ENCODE measurements around the gene LAMC2.

LAMC2 gene

DNA sequence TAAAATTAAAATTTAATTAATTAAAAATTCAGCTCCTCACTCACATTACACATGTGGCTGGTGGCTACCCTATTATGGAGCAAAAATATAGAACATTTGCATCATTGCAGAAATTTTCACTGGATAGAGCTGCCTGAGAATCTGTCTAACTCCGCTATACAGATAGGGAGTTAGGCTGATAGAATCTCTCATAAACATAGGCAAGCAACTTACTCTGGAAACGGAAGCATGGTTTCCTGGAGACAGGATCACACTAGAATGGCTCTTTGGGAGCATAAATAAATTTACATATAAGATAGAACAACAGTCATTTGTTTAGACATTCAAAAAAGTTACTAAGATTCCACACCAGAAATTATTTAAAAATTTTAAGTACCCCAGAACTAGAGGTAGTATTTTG is 12.2 kb upstream of the LAMC2 start:
- DNase-seq, result no peak

DNA sequence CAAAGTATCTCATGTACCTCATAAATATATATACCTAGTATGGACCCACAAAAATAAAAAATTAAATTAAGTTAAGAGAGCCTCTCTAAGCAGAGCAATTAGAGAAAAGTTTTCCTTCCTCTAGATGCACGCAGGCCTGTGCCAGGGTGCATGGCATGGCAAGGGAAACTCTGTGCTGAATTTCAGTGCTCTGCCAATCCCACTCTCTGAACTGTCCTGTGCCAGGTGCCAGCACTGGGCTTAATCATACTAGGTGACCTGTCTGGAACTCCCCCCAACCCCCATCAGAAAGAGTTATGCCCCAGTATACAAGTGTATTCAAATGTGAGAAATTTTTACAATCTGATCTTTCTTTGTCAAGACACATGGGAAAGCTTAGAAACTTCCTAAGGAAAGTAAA is 10.4 kb upstream of the LAMC2 start:
- no peak for DNase-seq

DNA sequence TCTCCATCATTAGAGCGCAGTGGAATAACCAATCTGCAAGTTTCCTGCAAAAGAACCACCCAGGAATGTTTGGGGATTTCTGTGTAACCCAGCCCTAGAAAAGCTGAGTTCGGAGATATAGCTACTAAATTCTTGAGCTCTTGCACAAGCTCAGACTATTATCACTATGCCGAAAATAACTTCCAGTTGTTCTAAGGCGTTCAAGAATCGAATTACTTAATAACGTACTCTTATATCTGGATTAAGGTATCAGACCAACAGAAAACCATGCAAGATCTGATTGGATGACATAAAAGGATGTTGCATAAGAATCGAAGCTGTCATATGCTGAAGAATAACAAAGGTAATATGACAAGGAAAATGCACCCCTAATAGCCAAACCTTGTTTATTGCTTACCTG is 7.5 kb upstream of the LAMC2 start:
- DNase-seq, result no peak

DNA sequence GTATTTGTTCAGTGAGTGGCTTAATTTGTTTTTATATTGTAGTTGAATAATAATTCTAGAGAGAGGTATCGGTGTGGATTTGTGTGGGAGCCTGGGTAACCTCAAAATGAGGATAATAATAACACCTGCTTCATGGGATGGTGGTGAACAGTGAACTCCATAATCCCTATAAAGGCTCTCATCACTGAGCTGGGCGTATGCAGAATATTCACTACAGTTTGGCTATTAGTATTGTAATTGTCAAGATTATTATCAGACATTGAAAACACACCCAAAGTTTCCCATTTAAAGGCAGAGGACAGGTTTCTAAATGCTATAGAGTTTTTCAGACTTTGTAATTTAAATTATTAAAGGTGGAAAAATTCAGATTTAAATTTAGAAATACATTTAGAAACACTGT is 7.0 kb upstream of the LAMC2 start:
- no peak for DNase-seq

DNA sequence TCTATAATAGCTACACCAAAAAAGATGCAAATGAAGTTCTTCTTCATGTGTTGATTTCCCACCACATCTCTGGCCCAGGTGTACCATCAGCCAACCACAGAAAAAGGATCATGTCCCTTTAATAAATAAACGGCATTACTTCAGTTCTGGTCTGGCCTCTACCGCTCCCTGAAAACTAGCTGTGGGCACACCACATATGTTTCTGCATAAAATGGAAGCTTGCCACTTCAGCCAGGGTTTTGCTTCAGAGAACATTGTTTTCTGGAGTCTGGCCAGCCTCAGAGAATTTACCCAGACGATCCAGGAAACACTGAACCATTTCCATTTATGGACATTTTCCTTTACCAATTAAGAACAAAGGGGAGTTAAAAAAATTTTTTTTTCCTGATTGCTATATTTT is 5.8 kb upstream of the LAMC2 start:
- peak; percentile 96 for DNase-seq

DNA sequence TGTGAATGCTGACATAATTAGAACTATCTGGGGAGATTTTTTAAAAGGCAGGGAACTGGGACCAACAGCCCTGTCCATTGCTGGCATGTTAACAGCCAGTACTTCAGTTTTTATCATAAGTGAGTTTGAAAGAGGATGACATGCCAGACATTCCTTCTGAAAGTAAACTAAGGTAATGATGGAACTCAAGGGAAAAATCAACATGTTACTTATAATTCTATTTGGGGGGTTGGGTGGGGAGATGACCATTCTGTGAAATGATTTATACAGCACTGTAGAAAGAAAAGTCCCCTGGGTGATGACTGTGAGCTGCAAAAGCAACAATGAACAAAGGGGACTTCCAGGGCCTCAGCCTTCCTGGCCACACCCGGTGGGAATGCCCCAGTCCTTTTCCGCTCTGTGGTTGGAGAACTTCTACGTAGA is 5.4 kb upstream of the LAMC2 start:
- peak; percentile 87 for DNase-seq

DNA sequence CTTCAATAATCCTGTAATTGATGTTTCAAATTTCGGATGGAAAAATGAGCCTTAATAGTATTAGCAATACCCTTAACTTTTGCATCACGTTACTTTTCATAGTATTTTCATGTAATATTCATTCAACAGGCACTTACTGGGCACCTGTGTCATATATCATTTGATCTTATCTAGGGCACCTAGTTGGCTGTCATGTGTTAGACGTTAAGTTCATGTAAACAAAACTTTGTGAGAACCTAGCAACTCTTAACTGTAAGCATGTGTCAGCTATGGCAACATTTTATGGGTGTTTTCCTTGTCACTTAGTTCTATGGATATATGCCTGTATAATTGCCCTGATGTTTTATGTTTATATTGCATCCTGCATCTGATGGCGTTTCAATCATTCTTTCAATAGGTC is 777 bp downstream of the LAMC2 start:
- DNase-seq, result no peak

DNA sequence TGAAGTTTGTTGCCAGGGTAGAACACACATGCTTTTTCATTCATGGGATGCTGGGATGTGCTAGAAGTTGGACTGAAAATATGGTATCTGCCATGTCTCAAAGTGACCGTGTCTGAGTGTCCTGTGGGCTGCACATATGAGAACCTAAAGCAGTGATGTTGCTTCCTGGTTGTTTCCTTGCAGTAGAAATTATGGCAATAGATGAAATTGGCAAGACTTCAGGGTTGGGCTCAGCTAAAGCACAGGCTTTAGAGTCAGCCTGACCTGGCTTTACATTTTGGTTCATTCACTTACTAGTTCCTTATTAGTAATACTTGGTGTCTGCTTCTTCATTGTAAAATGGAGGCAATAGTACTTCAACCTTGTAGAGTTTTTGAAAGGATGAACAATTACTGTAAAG is 2.2 kb downstream of the LAMC2 start:
- no peak for DNase-seq

DNA sequence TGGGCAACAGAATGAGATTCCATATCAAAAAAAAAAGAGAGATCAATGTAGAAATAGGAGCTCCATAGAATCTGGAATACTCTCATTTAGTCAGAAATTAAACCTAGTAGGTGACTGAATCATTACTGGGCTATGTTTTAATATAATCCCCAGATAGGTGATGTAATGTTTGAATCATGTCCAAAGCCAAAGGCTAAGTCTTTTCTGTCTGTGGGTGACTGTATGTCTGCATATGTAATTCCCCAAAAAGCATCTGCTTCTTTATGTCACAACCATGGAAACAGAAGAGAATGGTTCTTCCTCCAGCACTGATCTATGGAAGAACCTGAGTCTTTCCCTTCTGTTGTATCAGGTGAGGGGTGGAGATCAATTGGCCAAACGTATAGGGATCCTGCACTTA is 5.8 kb downstream of the LAMC2 start:
- DNase-seq, result peak; percentile 83

DNA sequence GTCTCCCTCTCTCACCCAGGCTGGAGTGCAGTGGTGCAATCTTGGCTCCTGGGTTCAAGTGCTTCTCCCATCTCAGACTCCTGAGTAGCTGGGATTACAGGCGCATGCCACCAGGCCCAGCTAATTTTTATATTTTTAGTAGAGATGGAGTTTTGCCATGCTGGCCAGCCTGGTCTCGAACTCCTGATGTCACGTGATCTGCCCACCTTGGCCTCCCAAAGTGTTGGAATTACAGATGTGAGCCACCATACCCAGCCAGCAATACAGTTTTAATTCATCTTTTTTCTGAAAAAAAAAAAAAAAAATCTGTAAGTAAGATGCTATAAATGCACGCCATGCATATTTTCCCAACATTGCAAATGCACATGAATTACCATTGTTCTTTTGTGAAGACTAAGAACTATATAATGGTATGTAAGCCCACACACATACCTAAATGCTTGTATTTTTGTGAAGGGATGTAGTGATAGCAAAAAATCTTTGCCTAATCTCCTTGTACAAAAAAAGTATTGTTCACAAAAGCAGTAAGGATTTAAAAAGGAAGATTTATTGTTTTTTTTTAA is 8.0 kb downstream of the LAMC2 start:
- DNase-seq, result no peak

DNA sequence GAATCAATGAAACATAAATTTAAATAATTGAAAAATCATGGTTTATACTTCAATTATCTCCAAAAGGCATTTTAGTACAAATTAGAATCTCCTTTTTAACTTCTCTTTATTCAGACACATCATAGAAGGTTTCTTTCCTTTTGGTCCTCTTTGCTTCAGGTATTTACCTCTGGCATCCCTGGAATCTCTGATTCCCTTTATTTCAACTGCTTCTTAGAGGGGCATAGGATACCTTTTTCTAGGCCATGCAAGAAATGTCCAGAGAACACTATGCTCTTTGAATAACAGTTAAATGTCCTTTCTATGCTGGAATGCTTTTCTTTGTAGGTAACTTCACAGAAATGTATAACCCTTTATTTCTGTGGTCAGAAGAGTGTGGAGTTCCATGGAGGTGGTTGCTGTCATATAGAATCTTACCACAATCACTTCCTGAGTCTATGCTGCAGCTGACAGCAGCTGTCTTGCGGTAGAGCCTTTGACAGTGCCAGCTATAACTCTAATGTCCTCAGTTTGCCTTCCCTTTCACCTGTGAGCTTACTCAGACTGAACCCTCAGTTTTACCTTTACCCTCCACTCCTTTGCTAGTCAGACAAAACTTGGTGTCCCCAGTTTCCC is 8.6 kb downstream of the LAMC2 start:
- DNase-seq, result no peak

DNA sequence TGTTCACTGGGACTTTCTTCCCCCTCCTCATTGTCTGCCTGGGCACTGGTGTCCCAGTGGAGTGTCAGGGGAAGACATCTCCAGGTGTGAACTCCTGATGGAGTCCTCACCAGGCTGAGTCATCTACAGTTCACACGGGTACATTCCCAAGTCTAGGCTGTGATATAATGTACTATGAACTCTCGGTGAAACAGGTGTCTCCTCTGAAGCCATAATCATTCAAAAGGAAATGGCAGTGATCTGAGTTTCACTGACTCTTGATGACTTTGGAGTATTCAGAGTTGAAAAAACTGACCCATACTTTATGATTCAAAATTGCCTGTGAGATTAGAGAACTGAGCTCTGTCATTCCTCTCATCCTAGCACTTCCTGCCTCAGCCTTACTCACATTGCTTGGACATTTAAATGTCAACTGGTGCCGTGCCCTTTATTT is 9.1 kb downstream of the LAMC2 start:
- DNase-seq, result no peak

DNA sequence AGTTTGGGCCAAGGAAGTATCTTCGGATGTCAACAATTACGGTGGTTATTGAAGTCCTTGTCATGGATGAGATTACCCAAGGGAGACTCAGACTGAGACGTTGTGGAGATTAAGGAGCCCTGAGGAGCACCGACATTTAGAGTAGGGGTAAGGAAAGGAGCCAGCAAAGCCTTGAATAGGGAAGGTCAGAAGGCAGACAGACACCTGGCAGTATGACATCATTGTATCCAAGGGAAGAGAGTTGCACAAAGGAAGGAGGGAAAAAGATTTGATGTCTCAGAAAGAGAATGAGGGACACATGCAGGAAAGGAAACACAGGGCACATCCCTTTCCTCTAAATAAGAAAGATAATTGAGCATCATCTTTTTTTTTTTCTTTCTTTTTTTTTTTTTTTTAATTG is 11.7 kb downstream of the LAMC2 start:
- no peak for DNase-seq

DNA sequence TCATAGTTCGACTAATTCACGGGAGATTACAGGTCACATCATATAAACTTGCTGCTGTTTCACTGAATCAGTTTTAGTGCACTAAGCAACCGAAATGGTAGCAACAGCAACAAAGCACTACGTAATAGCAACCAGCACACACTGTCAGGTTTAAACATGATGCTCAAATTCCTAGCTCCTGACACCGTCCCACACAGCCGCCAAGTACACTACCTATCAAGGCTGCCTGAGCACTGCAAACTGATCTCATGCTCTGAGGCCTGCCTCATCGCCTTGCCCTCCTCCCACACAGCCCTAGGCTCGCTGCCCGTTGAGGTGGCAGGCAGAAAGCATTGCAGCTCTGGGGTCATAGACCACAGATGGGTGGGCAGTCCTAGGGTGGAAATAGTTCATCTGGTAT is 12.4 kb downstream of the LAMC2 start:
- peak; percentile 96 for DNase-seq

DNA sequence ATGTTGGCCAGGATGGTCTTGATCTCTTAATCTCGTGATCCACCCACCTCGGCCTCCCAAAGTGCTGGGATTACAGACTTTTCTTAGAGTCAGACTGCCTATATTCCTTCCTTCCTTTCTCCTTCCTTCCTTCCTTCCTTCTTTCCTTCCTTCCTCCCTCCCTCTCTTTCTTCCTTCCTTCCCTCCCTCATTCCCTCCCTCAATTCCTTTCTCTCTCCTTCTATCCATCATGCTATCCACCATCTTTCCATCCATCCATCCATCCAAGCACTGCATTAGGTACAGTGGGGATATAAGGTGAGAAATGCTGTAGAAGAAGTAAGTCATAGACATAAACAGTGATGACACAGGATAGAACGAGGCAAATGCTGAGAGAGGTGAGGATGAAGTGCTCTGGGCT is 13.2 kb downstream of the LAMC2 start:
- DNase-seq, result no peak

DNA sequence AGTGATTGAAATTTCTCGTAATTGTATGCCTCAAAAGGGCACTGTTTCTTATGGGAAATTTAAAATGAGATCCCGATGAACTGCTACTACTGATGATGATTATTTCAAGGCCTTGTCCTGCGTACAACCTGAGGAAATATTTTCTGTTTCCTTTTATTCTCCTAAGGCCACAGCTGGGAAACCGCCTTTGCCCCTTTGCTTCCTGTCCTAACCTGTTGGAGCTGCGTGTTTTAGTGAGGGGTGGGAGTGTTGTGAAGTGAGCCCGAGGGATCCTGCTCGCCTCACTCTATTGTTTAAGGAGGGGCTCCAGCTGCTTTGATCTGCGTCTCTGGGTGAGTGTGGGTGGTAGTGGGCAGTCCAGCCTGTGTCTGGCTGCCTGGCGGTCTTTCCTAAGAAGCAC is 14.4 kb downstream of the LAMC2 start:
- no peak for DNase-seq

DNA sequence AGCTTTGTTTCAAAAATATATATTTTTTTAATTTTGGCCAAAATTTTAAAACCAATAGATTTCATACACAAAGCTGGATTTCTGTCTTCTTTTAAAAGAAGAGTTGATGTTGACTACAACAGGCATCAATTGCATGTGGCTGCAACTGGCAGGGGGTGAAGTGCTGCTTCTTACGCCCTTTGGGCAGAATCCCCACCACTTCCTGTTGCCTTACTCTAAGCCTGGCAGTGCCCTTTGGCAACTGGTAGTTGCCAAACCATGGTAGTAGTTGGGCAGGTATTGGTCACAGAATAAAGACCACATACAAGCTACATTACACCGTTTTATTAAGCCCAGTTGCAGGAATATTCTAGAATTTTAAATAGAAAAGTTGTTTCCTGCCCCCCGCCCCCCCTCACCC is 17.0 kb downstream of the LAMC2 start:
- DNase-seq, result no peak

DNA sequence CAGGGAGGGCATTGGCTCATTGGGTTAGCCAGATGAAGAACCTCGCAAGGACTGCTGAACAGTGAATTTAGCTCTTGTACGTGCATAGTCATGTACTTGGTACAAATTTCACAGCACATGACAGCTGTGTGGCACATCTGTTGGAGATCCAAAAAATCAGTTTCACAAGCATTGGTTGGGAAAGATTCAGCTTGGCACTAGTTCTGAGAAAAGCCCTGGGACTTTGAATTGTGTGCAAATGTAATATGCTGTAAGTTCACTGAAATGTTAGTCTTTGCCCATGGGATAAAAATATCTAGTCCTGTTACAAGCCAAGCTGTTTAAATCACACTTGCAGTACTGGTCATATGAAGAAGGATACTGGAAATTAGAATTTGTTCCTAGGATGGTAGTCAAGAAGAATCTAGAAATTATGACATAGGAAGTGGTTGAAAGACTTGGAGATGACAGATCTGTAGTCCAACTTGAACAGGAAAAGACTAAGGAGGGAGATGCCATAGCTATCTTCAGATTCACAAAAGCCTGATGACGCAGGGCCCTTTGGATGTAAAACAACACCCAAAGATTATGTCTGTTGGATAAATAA is 19.2 kb downstream of the LAMC2 start:
- DNase-seq, result no peak

DNA sequence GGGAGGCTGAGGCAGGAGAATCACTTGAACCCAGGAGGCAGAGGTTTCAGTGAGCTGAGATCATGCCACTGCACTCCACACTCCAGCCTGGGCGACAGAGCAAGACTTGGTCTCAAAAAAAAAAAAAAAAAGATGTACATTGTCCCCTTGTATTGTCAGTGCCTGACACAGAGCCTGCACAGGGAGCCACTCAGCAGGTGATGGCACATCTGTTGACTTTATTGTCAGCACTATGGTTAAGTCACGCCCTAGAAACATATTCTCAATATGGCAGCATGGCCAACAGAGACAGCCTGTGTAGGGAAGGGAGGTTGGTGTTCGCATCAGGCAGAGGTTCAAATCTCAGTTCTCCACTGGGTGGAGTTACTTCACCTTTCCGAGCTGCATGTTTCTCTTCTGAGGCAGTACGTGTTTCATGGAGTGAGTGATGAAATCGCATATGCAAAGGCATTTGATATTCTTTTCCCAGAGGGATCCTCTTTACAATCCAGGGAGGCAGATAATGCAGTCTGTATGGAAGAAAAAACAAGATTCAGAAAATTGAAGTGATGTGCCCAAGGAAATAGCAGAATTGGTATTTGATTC is 20.6 kb downstream of the LAMC2 start:
- DNase-seq, result no peak

DNA sequence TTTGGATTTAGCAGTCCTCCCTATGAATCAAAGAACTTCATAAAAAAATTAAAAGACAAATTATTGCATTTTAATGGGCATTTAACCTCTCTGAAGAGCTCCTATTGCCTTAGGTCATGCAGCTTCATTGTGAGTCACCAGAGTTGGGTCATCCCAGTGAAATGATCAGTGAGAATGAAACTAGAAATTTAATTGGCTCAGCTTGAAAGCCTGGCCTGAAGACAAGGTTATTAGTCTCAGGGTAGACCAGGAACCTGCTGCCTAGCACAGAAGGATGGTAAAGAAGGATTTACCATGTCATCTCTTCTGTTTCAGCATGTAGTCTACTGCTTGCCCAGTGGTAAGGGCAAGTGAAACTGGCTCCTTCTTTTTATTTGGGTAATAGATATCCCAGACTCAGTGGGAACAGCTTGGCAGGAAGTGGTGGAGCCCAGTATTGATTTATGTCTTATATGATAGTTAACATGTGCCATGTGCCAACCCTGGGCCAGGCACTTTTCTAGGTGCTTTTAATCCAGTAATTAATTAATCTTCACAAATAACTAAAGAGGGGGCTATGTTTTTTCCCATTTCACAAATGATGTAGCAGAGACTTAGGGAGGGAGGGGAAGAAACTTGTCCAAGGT is 23.6 kb downstream of the LAMC2 start:
- DNase-seq, result peak; percentile 84

DNA sequence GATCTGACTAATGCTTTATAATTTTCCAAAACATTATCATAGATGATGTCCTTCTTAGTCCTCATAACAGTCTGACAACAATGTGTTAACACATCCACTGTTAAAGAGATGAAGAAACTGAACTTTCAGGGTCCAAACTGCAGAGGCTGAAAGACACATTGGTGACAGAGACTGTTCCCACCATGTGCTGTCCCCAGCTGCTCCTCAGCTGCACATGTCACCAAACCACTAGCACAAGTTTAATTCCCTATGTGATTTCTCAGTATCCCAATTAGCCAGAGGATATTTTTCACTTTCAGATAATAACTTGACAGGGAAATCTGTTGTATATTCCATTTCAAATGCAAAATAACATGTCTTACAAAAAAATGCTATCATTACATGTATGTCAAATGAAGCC is 24.6 kb downstream of the LAMC2 start:
- DNase-seq, result no peak

DNA sequence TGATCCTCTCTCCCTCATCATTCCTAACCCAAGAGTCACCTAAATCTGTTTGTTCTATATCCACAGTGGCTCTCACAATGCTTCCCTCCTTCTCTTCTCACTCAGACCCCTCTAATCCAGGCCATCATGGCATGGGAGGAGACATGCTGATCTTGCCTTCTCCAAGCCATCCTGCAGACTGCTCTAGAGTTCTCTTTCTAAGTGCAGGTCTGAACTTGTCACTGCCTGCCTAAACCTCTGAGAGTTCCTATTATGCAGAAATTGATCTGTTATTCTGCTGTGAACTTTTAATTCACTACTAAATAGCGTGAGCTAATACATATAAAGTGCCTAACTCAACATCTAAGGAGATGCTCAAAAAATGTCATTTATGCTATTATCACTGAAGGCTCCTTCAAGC is 26.8 kb downstream of the LAMC2 start:
- DNase-seq, result no peak

DNA sequence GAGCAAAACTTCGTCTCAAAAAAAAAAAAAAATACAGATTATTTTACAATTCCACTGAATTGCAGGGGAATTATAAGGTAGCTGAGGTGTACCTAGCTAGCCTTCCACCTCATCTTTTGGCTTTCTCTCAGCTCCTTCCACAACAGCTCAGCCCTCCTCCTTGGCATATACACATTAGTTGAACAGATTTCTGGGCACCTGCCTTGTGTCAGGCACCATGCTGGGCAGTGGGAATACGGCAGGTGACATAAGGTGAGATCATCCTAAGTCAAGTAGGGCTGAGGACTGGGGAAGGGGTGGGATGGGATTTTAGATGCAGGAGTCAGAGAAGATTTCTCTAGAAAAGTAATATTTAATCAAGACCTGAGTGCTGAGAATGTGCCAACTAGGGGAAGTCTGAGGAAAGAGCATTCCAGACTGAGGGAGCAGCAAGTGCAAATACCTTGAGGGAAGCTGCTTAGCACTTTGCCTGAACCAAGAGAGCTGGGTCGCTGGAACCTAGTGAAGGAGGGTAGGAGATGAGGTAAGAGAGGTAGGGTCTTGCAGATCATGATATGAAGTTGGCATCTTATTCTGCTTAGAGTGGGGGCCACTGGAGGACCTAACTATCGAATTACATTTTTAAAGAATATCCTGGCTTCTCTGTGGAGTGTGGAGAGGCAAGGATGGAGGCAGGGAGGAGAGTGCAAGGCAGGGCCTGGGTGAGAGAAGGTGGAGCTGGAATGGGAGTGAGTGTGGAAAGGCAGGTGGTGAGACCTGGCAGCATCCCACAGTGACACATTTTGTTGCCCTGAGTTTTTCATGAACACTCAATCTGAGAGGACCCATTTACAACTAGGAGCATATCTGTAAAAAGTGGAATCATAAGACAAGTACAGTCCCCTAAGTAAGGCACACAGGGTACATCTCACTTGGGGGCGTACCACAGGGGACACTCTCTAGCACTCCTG is 28.2 kb downstream of the LAMC2 start:
- DNase-seq, result peak; percentile 24

Measured in kidney glomerular epithelial cell (primary cell).